HepG2 (cell line): ENCODE results near the gene CRISPLD2. TPM values are rescaled to one million over a fixed set of nuclear protein-coding genes. Genes with fewer than 3 reads are reported as not detected.

ENCODE experiments used
- BCL3 ChIP-seq: sonication (generic); formaldehyde crosslinking; IDR thresholded peaks from 2 replicates; pipeline ENCODE4 v1.5.1; 2020; ENCODE audit warnings: mild to moderate bottlenecking, missing genetic modification reagents, moderate library complexity
- GMEB2 ChIP-seq: IDR thresholded peaks from 2 replicates; pipeline ENCODE4 v1.6.1; 2016; ENCODE audit warnings: missing biosample characterization, missing genetic modification reagents, low read depth
- HNRNPL ChIP-seq: fragments of 200-400 bp; formaldehyde crosslinking; IDR thresholded peaks from 2 replicates; pipeline ENCODE4 v1.6.1; 2017; ENCODE audit warnings: mild to moderate bottlenecking, low read depth, low read length
- IKZF5 ChIP-seq: IDR thresholded peaks from 2 replicates; pipeline ENCODE4 v1.6.1; 2018; ENCODE audit warnings: missing genetic modification reagents, mild to moderate bottlenecking, missing compliant biosample characterization
- KDM5A ChIP-seq: fragments of 200-600 bp; sonication (generic); IDR thresholded peaks from 2 replicates; pipeline ENCODE4 v1.7.0; 2018; ENCODE audit warnings: antibody characterized with exemption, mild to moderate bottlenecking, low read length, borderline replicate concordance
- MAFK ChIP-seq, 2 experiments: IDR thresholded peaks in 1 of 2; conservative IDR thresholded peaks in 1 of 2; 2 replicates each; pipeline ENCODE4 v1.6.1; 2011; ENCODE audit warnings: improper control_type of control experiment in 2 of 2, low read length in 2 of 2
- MEIS1 ChIP-seq: sonication (generic); formaldehyde crosslinking; IDR thresholded peaks from 2 replicates; pipeline ENCODE4 v1.9.0; 2021; ENCODE audit warnings: mild to moderate bottlenecking, missing genetic modification reagents, moderate library complexity, borderline replicate concordance
- RXRA ChIP-seq: sonication (generic); formaldehyde crosslinking; IDR thresholded peaks from 2 replicates; pipeline ENCODE4 v1.5.1; 2020; ENCODE audit warnings: missing genetic modification reagents
- SAFB2 ChIP-seq: sonication (generic); formaldehyde crosslinking; IDR thresholded peaks from 2 replicates; pipeline ENCODE4 v1.5.1; 2020; ENCODE audit warnings: missing genetic modification reagents, low read depth, mild to moderate bottlenecking, borderline replicate concordance
- SALL2 ChIP-seq: sonication (generic); formaldehyde crosslinking; IDR thresholded peaks from 2 replicates; pipeline ENCODE4 v1.8.1; 2023; ENCODE audit warnings: mild to moderate bottlenecking, missing genetic modification reagents, inconsistent platforms
- SOX13 ChIP-seq, 3 experiments: fragments of 450-650 bp in 1 of 3; sonication (generic) in 1 of 3; formaldehyde crosslinking in 1 of 3; IDR thresholded peaks in 2 of 3; conservative IDR thresholded peaks in 1 of 3; 2 replicates each; pipeline versions ENCODE4 v1.5.0 to v1.6.1; 2016 to 2020; ENCODE audit warnings: antibody characterized with exemption in 1 of 3, mild to moderate bottlenecking in 1 of 3, missing compliant biosample characterization in 1 of 3, missing genetic modification reagents in 1 of 3, moderate library complexity in 1 of 3
- SOX6 ChIP-seq, 2 experiments: fragments of 450-650 bp in 1 of 2; sonication (generic) in 1 of 2; formaldehyde crosslinking in 1 of 2; IDR thresholded peaks; 2 replicates each; pipeline versions ENCODE4 v1.4.0 to v1.6.1; 2017 to 2020; ENCODE audit warnings: antibody characterized with exemption in 1 of 2, mild to moderate bottlenecking in 1 of 2, missing genetic modification reagents in 1 of 2
- ZBTB33 ChIP-seq: sonication (generic); formaldehyde crosslinking; IDR thresholded peaks from 2 replicates; pipeline ENCODE4 v1.4.0; 2020; ENCODE audit warnings: missing genetic modification reagents
- ZNF224 ChIP-seq: sonication (generic); formaldehyde crosslinking; IDR thresholded peaks from 2 replicates; pipeline ENCODE4 v1.5.0; 2020; ENCODE audit warnings: mild to moderate bottlenecking, missing genetic modification reagents
- ZNF350 ChIP-seq: sonication (generic); formaldehyde crosslinking; IDR thresholded peaks from 2 replicates; pipeline ENCODE4 v1.4.0; 2020; ENCODE audit warnings: mild to moderate bottlenecking, low read depth, missing genetic modification reagents, borderline replicate concordance
- ZNF460 ChIP-seq: sonication (generic); formaldehyde crosslinking; IDR thresholded peaks from 2 replicates; pipeline ENCODE4 v1.5.1; 2020; ENCODE audit warnings: missing genetic modification reagents, mild to moderate bottlenecking, borderline replicate concordance
- ZNF550 ChIP-seq: sonication (generic); formaldehyde crosslinking; IDR thresholded peaks from 2 replicates; pipeline ENCODE4 v1.4.0; 2020; ENCODE audit warnings: mild to moderate bottlenecking, missing genetic modification reagents, borderline replicate concordance
- ZNF672 ChIP-seq: sonication (generic); formaldehyde crosslinking; IDR thresholded peaks from 2 replicates; pipeline ENCODE4 v1.8.1; 2022; ENCODE audit warnings: missing genetic modification reagents
- ZNF788 ChIP-seq: sonication (generic); formaldehyde crosslinking; IDR thresholded peaks from 2 replicates; pipeline ENCODE4 v1.5.0; 2020; ENCODE audit warnings: mild to moderate bottlenecking, missing genetic modification reagents, borderline replicate concordance
- ZSCAN5A ChIP-seq: sonication (generic); formaldehyde crosslinking; IDR thresholded peaks from 2 replicates; pipeline ENCODE4 v1.8.0; 2022; ENCODE audit warnings: mild to moderate bottlenecking, missing genetic modification reagents, borderline replicate concordance
- polyA plus RNA-seq, 8 experiments: library from polyadenylated mRNA; depleted of rRNA in 3 of 8; stranded (reverse) in 7 of 8; unstranded in 1 of 8; fragments of >200 nt; fragmentation: Illumina TruSeq in 4 of 8; extraction: Trizol in 4 of 8; gene quantifications; 2 replicates each; pipeline versions ENCODE4 v1.2.1 to v1.2.3, GENCODE V29; 2011 to 2016; ENCODE audit warnings: low read depth in 4 of 8, missing spikeins in 1 of 8, mixed read lengths in 1 of 8; ENCODE audit not compliant: insufficient read depth in 1 of 8
- total RNA-seq, 5 experiments: library from RNA; depleted of rRNA; stranded (reverse); fragments of >200 nt; fragmentation: Illumina TruSeq; extraction: Trizol; gene quantifications; 2 replicates each; pipeline ENCODE4 v1.2.3, GENCODE V29; 2016; ENCODE audit warnings: low read depth in 1 of 5

Gene CRISPLD2
- total and polyA plus RNA-seq, 2 of the 13 experiments (the other 11 are each of a cell fraction or from before 2014, with no cell fraction given): 0.04 to 0.31 TPM

- TF ChIP-seq ZNF224 (CRISPR knock-in tag) (no peak), SALL2 (no peak), ZNF350 (no peak), RXRA (CRISPR knock-in tag) (no peak), ZNF788 (0 out of 2 replicates have a peak, but pooled peaks have one; percentile 71), ZBTB33 (CRISPR knock-in tag) (no peak), KDM5A (no peak), ZNF460 (CRISPR knock-in tag) (no peak), SOX13 (IDR thresholded peaks at IDR 0.05) (no peak), SOX13 (CRISPR knock-in tag; conservative IDR thresholded peaks at IDR 0.05 in 1 of 2, IDR thresholded peaks at IDR 0.05 in 1 of 2) (peak in 1 of 2 experiments; percentile 85; a peak in 2 of 4 replicates), GMEB2 (no peak), SOX6 (IDR thresholded peaks at IDR 0.05) (no peak), SOX6 (CRISPR knock-in tag; IDR thresholded peaks at IDR 0.05) (peak; percentile 64), HNRNPL (peak; percentile 70; the same call in 1 of the 2 replicates), SAFB2 (no peak), MEIS1 (CRISPR knock-in tag) (no peak), ZNF672 (no peak), BCL3 (CRISPR knock-in tag) (no peak), ZNF550 (CRISPR knock-in tag) (no peak), MAFK (conservative IDR thresholded peaks at IDR 0.05 in 1 of 2, IDR thresholded peaks at IDR 0.05 in 1 of 2; ENCODE audit: low read length in 2 of 2) (no peak), ZSCAN5A (no peak), IKZF5 (no peak)
Observed at GRCh38 chr16:84922351-84923120, 102.8 kb downstream of the CRISPLD2 start (continued).
